A673 (cell line): ENCODE results near the gene CINP. TPM values are rescaled to one million over a fixed set of nuclear protein-coding genes. Genes with fewer than 3 reads are reported as not detected.

ENCODE experiments used
- BruUV-seq: library from RNA; stranded (reverse); fragments of 400-500 nt; replicated peaks from 2 replicates; lab custom pipeline; 2021; lab: Mats Ljungman, UMichigan
- CTCF ChIA-PET: fragments of 300-600 bp; sonication (Branson Sonifier 250); formaldehyde crosslinking; loops from one replicate; lab custom pipeline; 2022; ENCODE audit warnings: antibody characterized with exemption; lab: Charles Lee
- POLR2A ChIA-PET: fragments of 300-600 bp; sonication (Branson Sonifier 250); formaldehyde crosslinking; loops from one replicate; lab custom pipeline; 2022; ENCODE audit warnings: antibody characterized with exemption; ENCODE audit not compliant: low non-redundant PET; lab: Charles Lee
- DNase-seq: peaks from one replicate; pipeline ENCODE4 v3.0.0-alpha.2; 2015; ENCODE audit warnings: low spot score
- H3K27ac ChIP-seq: fragments of 200-600 bp; sonication (generic); 2 replicates; pipeline ENCODE4 v1.5.1; 2016; ENCODE audit warnings: mixed run types, low read depth, mild to moderate bottlenecking, mixed read lengths, antibody characterized with exemption, low read length; ENCODE audit not compliant: poor library complexity, severe bottlenecking
- H3K27me3 ChIP-seq: fragments of 200-600 bp; sonication (generic); replicated peaks from 2 replicates; pipeline ENCODE4 v1.6.1; 2017; ENCODE audit warnings: mixed run types, low read depth, mild to moderate bottlenecking, mixed read lengths, antibody characterized with exemption, low read length; ENCODE audit not compliant: insufficient read depth, poor library complexity
- H3K36me3 ChIP-seq: fragments of 200-600 bp; sonication (generic); 2 replicates; pipeline ENCODE4 v1.6.1; 2016; ENCODE audit warnings: mixed run types, mild to moderate bottlenecking, mixed read lengths, antibody characterized with exemption, low read length; ENCODE audit not compliant: insufficient read depth, poor library complexity, severe bottlenecking
- H3K4me1 ChIP-seq: fragments of 200-600 bp; sonication (generic); 2 replicates; pipeline ENCODE4 v1.6.1; 2017; ENCODE audit warnings: mixed run types, mild to moderate bottlenecking, mixed read lengths, antibody characterized with exemption, low read length; ENCODE audit not compliant: insufficient read depth, poor library complexity, severe bottlenecking
- H3K4me3 ChIP-seq: fragments of 200-600 bp; sonication (generic); 2 replicates; pipeline ENCODE4 v1.5.1; 2016; ENCODE audit warnings: low read depth, mixed run types, mild to moderate bottlenecking, mixed read lengths, low read length; ENCODE audit not compliant: poor library complexity, severe bottlenecking
- H3K9me3 ChIP-seq: fragments of 200-600 bp; sonication (generic); 2 replicates; pipeline ENCODE4 v1.6.1; 2016; ENCODE audit warnings: mixed run types, low read depth, mild to moderate bottlenecking, mixed read lengths, antibody characterized with exemption, low read length; ENCODE audit not compliant: poor library complexity, severe bottlenecking
- CTCF ChIP-seq: fragments of 300-800, 200-600 bp; sonication (generic); conservative IDR thresholded peaks from 2 replicates; pipeline ENCODE4 v1.5.1; 2017; ENCODE audit warnings: low read depth, mild to moderate bottlenecking, antibody characterized with exemption, low read length, moderate library complexity, mixed read lengths
- EZH2 ChIP-seq: fragments of 200-600 bp; sonication (generic); IDR thresholded peaks from 2 replicates; pipeline ENCODE4 v1.6.1; 2017; ENCODE audit warnings: borderline replicate concordance, low read depth, mild to moderate bottlenecking, mixed read lengths, antibody characterized with exemption, low read length; ENCODE audit not compliant: poor library complexity, severe bottlenecking
- intact Hi-C: fragments of 100-400 bp; cut with micrococcal nuclease; formaldehyde crosslinking; loops from one replicate; pipeline ENCODE4 v1.10.0; 2022; ENCODE audit not compliant: unreplicated experiment
- total RNA-seq: library from RNA; stranded (reverse); gene quantifications from 2 replicates; pipeline ENCODE4 v1.2.3, GENCODE V29; 2021

CINP gene
- total RNA-seq, 1 experiment from 2014 or later = 46.6 TPM

GRCh38 chr14:102371361-102371760, 8.7 kb upstream of the CINP start:
- no peak for DNase-seq
- intact Hi-C loops = no loop called here
- Histone ChIP-seq H3K36me3 (no peaks in the 10 kb centered on the region), H3K27ac (no peak overlapping the region), H3K4me3 (no peak overlapping the region), H3K27me3 (no peaks in the 10 kb centered on the region), H3K9me3 (no peaks in the 10 kb centered on the region), H3K4me1 (no peaks in the 10 kb centered on the region)
- BruUV-seq = no TSS peak
- CTCF ChIA-PET = no interaction called here
- POLR2A ChIA-PET = no interaction called here
- TF ChIP-seq CTCF = no peak
- TF ChIP-seq EZH2 = no peak

DNA sequence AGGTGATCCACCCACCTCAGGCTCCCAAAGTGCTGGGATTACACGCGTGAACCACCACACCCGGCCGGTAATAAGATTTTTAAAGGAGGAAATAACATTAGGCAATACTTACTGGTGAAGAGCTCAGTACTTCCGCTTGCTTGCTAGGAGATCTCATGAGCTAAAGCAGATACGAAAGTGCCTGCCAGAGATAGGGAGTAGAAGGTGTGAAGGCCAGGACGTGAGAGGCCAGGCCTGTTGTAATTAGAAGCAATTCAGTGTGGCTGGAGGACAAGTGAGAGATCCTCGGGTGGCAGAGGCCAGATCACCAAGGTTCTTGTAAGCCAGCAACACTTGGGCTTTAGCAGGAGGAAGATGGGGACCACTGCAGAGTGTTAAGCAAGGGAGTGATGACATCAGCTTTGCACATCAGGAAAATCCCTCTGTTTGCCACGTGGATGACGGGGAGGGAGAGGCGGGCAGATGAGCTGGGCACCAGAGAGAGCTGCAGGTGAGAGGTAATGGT, 7.7 kb upstream of the CINP start:
- H3K9me3 ChIP-seq = no peaks in the 10 kb centered on the region
- ChIA-PET POLR2A (interaction anchor here (0.7 kb wide), 1 partner anchor 34 kb away, joined by 4 read pairs; no protein-coding TSS in a partner anchor), CTCF (no interaction called here)
- TF ChIP-seq EZH2 = no peak
- TF ChIP-seq CTCF = no peak
- no peaks in the 10 kb centered on the region for H3K4me1 ChIP-seq
- no peak overlapping the region for H3K27ac ChIP-seq
- BruUV-seq = no TSS peak
- intact Hi-C loops = no loop called here
- H3K36me3 ChIP-seq = no peaks in the 10 kb centered on the region
- H3K4me3 ChIP-seq = no peak overlapping the region
- no peaks in the 10 kb centered on the region for H3K27me3 ChIP-seq
- no peak for DNase-seq

DNA sequence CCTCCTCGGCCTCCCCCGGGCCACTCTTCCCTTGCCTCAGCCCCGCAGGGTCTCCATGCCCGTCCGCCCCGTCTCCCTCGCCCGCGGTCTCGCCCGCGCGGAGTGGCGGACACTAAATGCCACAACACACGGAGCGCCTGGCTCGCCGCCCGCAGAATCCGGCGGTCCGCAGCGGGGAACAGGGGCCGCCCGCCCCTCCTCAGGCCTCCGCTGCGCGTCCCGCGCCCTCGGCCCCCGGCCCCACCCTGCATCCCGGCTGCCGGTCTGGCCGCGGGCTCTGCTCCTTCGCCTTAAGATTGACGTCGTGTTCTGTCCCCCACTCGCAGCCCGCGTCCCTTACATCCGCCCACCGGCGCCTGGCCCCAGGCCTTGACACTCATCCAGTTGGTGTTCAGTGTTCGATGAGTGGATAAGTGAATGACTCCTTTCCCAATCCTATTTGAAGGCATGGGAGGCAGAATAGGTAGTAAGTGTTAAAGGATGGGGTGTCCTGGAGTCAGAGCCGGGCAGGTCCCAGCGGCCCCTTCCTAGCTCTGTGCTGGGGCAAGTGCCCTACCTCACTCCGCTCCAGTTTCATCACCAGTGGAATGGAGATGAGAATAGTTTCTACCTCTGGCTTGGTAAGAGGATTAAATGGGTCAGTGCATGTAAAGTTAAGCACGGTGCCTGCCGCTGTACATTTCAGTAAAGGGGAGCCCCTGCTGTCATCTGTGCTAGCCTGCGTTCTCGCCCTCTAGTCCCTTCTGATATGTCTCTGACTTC, 673 bp upstream of the CINP start:
- Histone ChIP-seq H3K4me3 (peak overlapping the region; percentile 86), H3K36me3 (no peaks in the 10 kb centered on the region), H3K9me3 (no peaks in the 10 kb centered on the region), H3K4me1 (peaks cover 10% of the 10 kb centered on the region), H3K27ac (peak overlapping the region; percentile 88), H3K27me3 (no peaks in the 10 kb centered on the region)
- TF ChIP-seq EZH2 (no peak), CTCF (no peak)
- ChIA-PET POLR2A (interaction anchor here (0.6 kb wide), 1 partner anchor 386 kb away, joined by 7 read pairs; no protein-coding TSS in a partner anchor), CTCF (no interaction called here)
- BruUV-seq = no TSS peak
- DNase-seq = peak; percentile 11
- intact Hi-C loops = no loop called here
